Activated naive CD8-positive, alpha-beta T cell treated with anti-CD3 and anti-CD28 coated beads, Interleukin-2, amount 50 U/mL, for 24 hours (primary cell): ENCODE measurements around the gene RPS10.
A peak's percentile ranks its signal among the peaks of the same experiment; 100 is the strongest.

Experiments used
- ATAC-seq: fragments of 150-1000 bp; cut with Tn5 transposase; one replicate; pipeline ENCODE4 v1.10.0; 2021
- DNase-seq: peaks from one replicate; pipeline ENCODE4 v3.0.0; 2021
- H3K27ac Mint-ChIP-seq: one replicate; pipeline ENCODE4 v1.8.0; 2021; ENCODE audit warnings: mild to moderate bottlenecking, mixed read lengths
- H3K27me3 Mint-ChIP-seq: one replicate; pipeline ENCODE4 v1.8.0; 2021; ENCODE audit warnings: mixed read lengths
- H3K36me3 Mint-ChIP-seq: one replicate; pipeline ENCODE4 v1.8.0; 2021; ENCODE audit warnings: low read depth, mixed read lengths
- H3K4me1 Mint-ChIP-seq: one replicate; pipeline ENCODE4 v1.8.0; 2021; ENCODE audit warnings: mixed read lengths
- H3K4me3 Mint-ChIP-seq: one replicate; pipeline ENCODE4 v1.8.0; 2021; ENCODE audit warnings: mild to moderate bottlenecking, moderate library complexity, mixed read lengths
- H3K9me3 Mint-ChIP-seq: one replicate; pipeline ENCODE4 v1.8.0; 2021; ENCODE audit warnings: mixed read lengths

Gene RPS10

GRCh38 chr6:34460796-34461507 lies 35.1 kb upstream of the RPS10 start:
- DNase-seq (no peak), ATAC-seq (no peak)
- H3K36me3 Mint-ChIP-seq, result no peaks in the 10 kb centered on the region
- H3K9me3 Mint-ChIP-seq, result no peaks in the 10 kb centered on the region
- peaks cover 5% of the 10 kb centered on the region for H3K4me1 Mint-ChIP-seq
- no peak overlapping the region for H3K4me3 Mint-ChIP-seq
- H3K27me3 Mint-ChIP-seq, result peaks cover 13% of the 10 kb centered on the region
- no peak overlapping the region for H3K27ac Mint-ChIP-seq

- Mint-ChIP-seq H3K4me1 (no peaks in the 10 kb centered on the region), H3K4me3 (no peak overlapping the region), H3K36me3 (no peaks in the 10 kb centered on the region), H3K9me3 (no peaks in the 10 kb centered on the region), H3K27me3 (peaks cover 6% of the 10 kb centered on the region), H3K27ac (no peak overlapping the region)
- ATAC-seq (peak; percentile 61), DNase-seq (peak; percentile 42)
Observed at GRCh38 chr6:34459899-34460593, 34.2 kb upstream of the RPS10 start.

- DNase-seq (no peak), ATAC-seq (no peak)
- Mint-ChIP-seq H3K4me1 (no peaks in the 10 kb centered on the region), H3K9me3 (no peaks in the 10 kb centered on the region), H3K4me3 (no peak overlapping the region), H3K27ac (no peak overlapping the region), H3K36me3 (no peaks in the 10 kb centered on the region), H3K27me3 (no peaks in the 10 kb centered on the region)
Observed at GRCh38 chr6:34457742-34458735, 32.2 kb upstream of the RPS10 start.

- no peak overlapping the region for H3K27ac Mint-ChIP-seq
- no peaks in the 10 kb centered on the region for H3K9me3 Mint-ChIP-seq
- no peaks in the 10 kb centered on the region for H3K27me3 Mint-ChIP-seq
- ATAC-seq, result no peak
- H3K4me3 Mint-ChIP-seq, result no peak overlapping the region
- no peak for DNase-seq
- H3K36me3 Mint-ChIP-seq, result no peaks in the 10 kb centered on the region
- H3K4me1 Mint-ChIP-seq, result no peaks in the 10 kb centered on the region
Observed at GRCh38 chr6:34457382-34457741, 31.5 kb upstream of the RPS10 start.

- Mint-ChIP-seq H3K27ac (no peak overlapping the region), H3K4me3 (no peak overlapping the region), H3K9me3 (peaks cover 4% of the 10 kb centered on the region), H3K27me3 (no peaks in the 10 kb centered on the region), H3K36me3 (no peaks in the 10 kb centered on the region), H3K4me1 (no peaks in the 10 kb centered on the region)
- ATAC-seq (no peak), DNase-seq (no peak)
Observed at GRCh38 chr6:34455831-34456230, 30.0 kb upstream of the RPS10 start.

- ATAC-seq (no peak), DNase-seq (no peak)
- Mint-ChIP-seq H3K27me3 (no peaks in the 10 kb centered on the region), H3K27ac (no peak overlapping the region), H3K4me1 (no peaks in the 10 kb centered on the region), H3K36me3 (no peaks in the 10 kb centered on the region), H3K9me3 (peaks cover 4% of the 10 kb centered on the region), H3K4me3 (no peak overlapping the region)
Observed at GRCh38 chr6:34451192-34451591, 25.3 kb upstream of the RPS10 start.

- Mint-ChIP-seq H3K27me3 (no peaks in the 10 kb centered on the region), H3K27ac (no peak overlapping the region), H3K4me3 (no peak overlapping the region), H3K9me3 (peaks cover 4% of the 10 kb centered on the region), H3K36me3 (no peaks in the 10 kb centered on the region), H3K4me1 (no peaks in the 10 kb centered on the region)
- DNase-seq, result no peak
- no peak for ATAC-seq
Observed at GRCh38 chr6:34447910-34448309, 22.0 kb upstream of the RPS10 start.

- Mint-ChIP-seq H3K4me1 (no peaks in the 10 kb centered on the region), H3K9me3 (peaks cover 4% of the 10 kb centered on the region), H3K36me3 (no peaks in the 10 kb centered on the region), H3K27me3 (no peaks in the 10 kb centered on the region), H3K4me3 (no peak overlapping the region), H3K27ac (no peak overlapping the region)
- no peak for DNase-seq
- no peak for ATAC-seq
Observed at GRCh38 chr6:34447386-34447785, 21.5 kb upstream of the RPS10 start.

- Mint-ChIP-seq H3K27me3 (no peaks in the 10 kb centered on the region), H3K9me3 (no peaks in the 10 kb centered on the region), H3K27ac (no peak overlapping the region), H3K4me3 (no peak overlapping the region), H3K4me1 (peaks cover 2% of the 10 kb centered on the region), H3K36me3 (no peaks in the 10 kb centered on the region)
- DNase-seq (no peak), ATAC-seq (no peak)
Observed at GRCh38 chr6:34445313-34445860, 19.5 kb upstream of the RPS10 start.

- Mint-ChIP-seq H3K27me3 (no peaks in the 10 kb centered on the region), H3K27ac (no peak overlapping the region), H3K4me3 (no peak overlapping the region), H3K4me1 (peaks cover 2% of the 10 kb centered on the region), H3K36me3 (no peaks in the 10 kb centered on the region), H3K9me3 (no peaks in the 10 kb centered on the region)
- ATAC-seq (no peak), DNase-seq (no peak)
Observed at GRCh38 chr6:34441526-34441925, 15.7 kb upstream of the RPS10 start.

GRCh38 chr6:34439442-34439841 lies 13.6 kb upstream of the RPS10 start:
- Mint-ChIP-seq H3K4me3 (no peak overlapping the region), H3K27ac (no peak overlapping the region), H3K4me1 (peaks cover 2% of the 10 kb centered on the region), H3K36me3 (no peaks in the 10 kb centered on the region), H3K27me3 (no peaks in the 10 kb centered on the region), H3K9me3 (no peaks in the 10 kb centered on the region)
- DNase-seq, result no peak
- ATAC-seq, result no peak

GRCh38 chr6:34438705-34439104 lies 12.8 kb upstream of the RPS10 start:
- Mint-ChIP-seq H3K27ac (no peak overlapping the region), H3K36me3 (no peaks in the 10 kb centered on the region), H3K27me3 (no peaks in the 10 kb centered on the region), H3K4me3 (no peak overlapping the region), H3K9me3 (no peaks in the 10 kb centered on the region), H3K4me1 (peaks cover 2% of the 10 kb centered on the region)
- DNase-seq (no peak), ATAC-seq (no peak)

- no peak for ATAC-seq
- Mint-ChIP-seq H3K36me3 (no peaks in the 10 kb centered on the region), H3K9me3 (no peaks in the 10 kb centered on the region), H3K4me3 (no peak overlapping the region), H3K4me1 (peaks cover 2% of the 10 kb centered on the region), H3K27ac (no peak overlapping the region), H3K27me3 (no peaks in the 10 kb centered on the region)
- no peak for DNase-seq
Observed at GRCh38 chr6:34437644-34437970, 11.7 kb upstream of the RPS10 start.

- DNase-seq (no peak), ATAC-seq (no peak)
- Mint-ChIP-seq H3K27me3 (no peaks in the 10 kb centered on the region), H3K9me3 (no peaks in the 10 kb centered on the region), H3K4me3 (no peak overlapping the region), H3K4me1 (peaks cover 2% of the 10 kb centered on the region), H3K27ac (no peak overlapping the region), H3K36me3 (no peaks in the 10 kb centered on the region)
Observed at GRCh38 chr6:34436803-34437643, 11.2 kb upstream of the RPS10 start.
